K562 (cell line): ENCODE measurements around the gene USP16. TPM values are rescaled to one million over a fixed set of nuclear protein-coding genes. Genes with fewer than 3 reads are reported as not detected.

Source experiments
- CC2D1A ChIP-seq: fragments of 450-650 bp; IDR thresholded peaks from 2 replicates; pipeline ENCODE4 v1.6.1; 2017; ENCODE audit warnings: mild to moderate bottlenecking
- CHD2 ChIP-seq: IDR thresholded peaks from 2 replicates; pipeline ENCODE4 v1.6.1; 2011; ENCODE audit warnings: low read depth, low read length
- FOS ChIP-seq: IDR thresholded peaks from 3 replicates; pipeline ENCODE4 v1.6.1; 2011; ENCODE audit not compliant: insufficient read length; ENCODE audit errors: extremely low read depth
- HLTF ChIP-seq: fragments of 450-650 bp; IDR thresholded peaks from 2 replicates; pipeline ENCODE4 v1.6.1; 2016
- L3MBTL2 ChIP-seq: fragments of 450-650 bp; IDR thresholded peaks from 2 replicates; pipeline ENCODE4 v1.6.1; 2016; ENCODE audit warnings: mild to moderate bottlenecking, moderate library complexity
- MAFK ChIP-seq: IDR thresholded peaks from 2 replicates; pipeline ENCODE4 v1.6.1; 2011; ENCODE audit warnings: low read length, improper control_type of control experiment
- SIRT6 ChIP-seq: IDR thresholded peaks from one replicate; pipeline ENCODE4 v1.6.1; 2012; ENCODE audit warnings: low read depth, mild to moderate bottlenecking, control low read depth, inconsistent platforms, low read length, moderate library complexity
- TAF1 ChIP-seq: IDR thresholded peaks from 2 replicates; pipeline ENCODE4 v1.6.1; 2011; ENCODE audit warnings: mild to moderate bottlenecking, low read length, moderate library complexity; ENCODE audit not compliant: insufficient read depth, control insufficient read depth, severe bottlenecking; ENCODE audit errors: extremely low read depth
- TAF9B ChIP-seq: fragments of 450-650 bp; IDR thresholded peaks from 2 replicates; pipeline ENCODE4 v1.6.1; 2018; ENCODE audit warnings: mild to moderate bottlenecking; ENCODE audit not compliant: partially characterized antibody
- ZNF384 ChIP-seq: IDR thresholded peaks from 2 replicates; pipeline ENCODE4 v1.6.1; 2012; ENCODE audit warnings: low read depth, low read length, improper control_type of control experiment
- ZNF766 ChIP-seq: fragments of 200-800 bp; sonication (Bioruptor generic); conservative IDR thresholded peaks from 2 replicates; pipeline ENCODE4 v1.6.1; 2016; ENCODE audit warnings: missing genetic modification characterization, missing compliant biosample characterization
- ZNF778 ChIP-seq: fragments of 450-650 bp; formaldehyde crosslinking; IDR thresholded peaks from 2 replicates; pipeline ENCODE4 v1.4.0; 2020; ENCODE audit warnings: mild to moderate bottlenecking, moderate library complexity
- ZSCAN32 ChIP-seq: fragments of 450-650 bp; formaldehyde crosslinking; IDR thresholded peaks from 2 replicates; pipeline ENCODE4 v1.4.0; 2020; ENCODE audit warnings: mild to moderate bottlenecking, moderate library complexity
- polyA plus RNA-seq, 8 experiments: library from polyadenylated mRNA; depleted of rRNA in 4 of 8; stranded (reverse) in 5 of 8; unstranded in 3 of 8; fragments of >200 nt; fragmentation: Nextera tagmentation in 2 of 8; fragmentation: Illumina TruSeq in 1 of 8; extraction: Ambion mirVana in 2 of 8; extraction: Trizol in 1 of 8; gene quantifications; 2 replicates each; pipeline versions ENCODE4 v1.2.1 to v1.2.3, GENCODE V29; 2011 to 2014; ENCODE audit warnings: inconsistent platforms in 1 of 8, missing spikeins in 1 of 8
- total RNA-seq, 7 experiments: library from RNA; depleted of rRNA in 6 of 7; stranded (reverse); fragments of >200 nt in 6 of 7; fragmentation: Illumina TruSeq in 2 of 7; extraction: Trizol in 2 of 7; gene quantifications; 2 replicates each; pipeline versions ENCODE4 v1.2.1 to v1.2.3, GENCODE V29; 2011 to 2021; ENCODE audit warnings: low replicate concordance in 1 of 7
- TF ChIP-seq, protein P1 (sequence below): sonication (generic); formaldehyde crosslinking; IDR thresholded peaks from 2 replicates; pipeline ENCODE4 v1.8.0; 2022; ENCODE audit warnings: missing genetic modification reagents, mild to moderate bottlenecking, moderate library complexity, borderline replicate concordance
- TF ChIP-seq, protein P2 (sequence below): sonication (generic); formaldehyde crosslinking; IDR thresholded peaks from 2 replicates; pipeline ENCODE4 v1.8.0; 2022; ENCODE audit warnings: mild to moderate bottlenecking, missing genetic modification reagents
- TF ChIP-seq, protein P3 (sequence below), 2 experiments: IDR thresholded peaks in 1 of 2; conservative IDR thresholded peaks in 1 of 2; 2 replicates each; pipeline ENCODE4 v1.6.1; 2016; ENCODE audit warnings: low read depth in 2 of 2, mild to moderate bottlenecking in 1 of 2, missing compliant biosample characterization in 1 of 2, missing genetic modification characterization in 1 of 2, moderate library complexity in 1 of 2
- TF ChIP-seq, protein P4 (sequence below): fragments of 450-650 bp; formaldehyde crosslinking; IDR thresholded peaks from 2 replicates; pipeline ENCODE4 v1.4.0; 2020; ENCODE audit warnings: mild to moderate bottlenecking, moderate library complexity
- TF ChIP-seq, protein P5 (sequence below): fragments of 250-450 bp; sonication (Bioruptor Pico); IDR thresholded peaks from 2 replicates; pipeline ENCODE4 v1.5.0; 2021; ENCODE audit warnings: mild to moderate bottlenecking, borderline replicate concordance

USP16 gene
- total and polyA plus RNA-seq, 9 of the 15 experiments (the other 6 are each of a cell fraction or from before 2014, with no cell fraction given), result 38.4 to 90.9 (median 62.8) TPM

DNA sequence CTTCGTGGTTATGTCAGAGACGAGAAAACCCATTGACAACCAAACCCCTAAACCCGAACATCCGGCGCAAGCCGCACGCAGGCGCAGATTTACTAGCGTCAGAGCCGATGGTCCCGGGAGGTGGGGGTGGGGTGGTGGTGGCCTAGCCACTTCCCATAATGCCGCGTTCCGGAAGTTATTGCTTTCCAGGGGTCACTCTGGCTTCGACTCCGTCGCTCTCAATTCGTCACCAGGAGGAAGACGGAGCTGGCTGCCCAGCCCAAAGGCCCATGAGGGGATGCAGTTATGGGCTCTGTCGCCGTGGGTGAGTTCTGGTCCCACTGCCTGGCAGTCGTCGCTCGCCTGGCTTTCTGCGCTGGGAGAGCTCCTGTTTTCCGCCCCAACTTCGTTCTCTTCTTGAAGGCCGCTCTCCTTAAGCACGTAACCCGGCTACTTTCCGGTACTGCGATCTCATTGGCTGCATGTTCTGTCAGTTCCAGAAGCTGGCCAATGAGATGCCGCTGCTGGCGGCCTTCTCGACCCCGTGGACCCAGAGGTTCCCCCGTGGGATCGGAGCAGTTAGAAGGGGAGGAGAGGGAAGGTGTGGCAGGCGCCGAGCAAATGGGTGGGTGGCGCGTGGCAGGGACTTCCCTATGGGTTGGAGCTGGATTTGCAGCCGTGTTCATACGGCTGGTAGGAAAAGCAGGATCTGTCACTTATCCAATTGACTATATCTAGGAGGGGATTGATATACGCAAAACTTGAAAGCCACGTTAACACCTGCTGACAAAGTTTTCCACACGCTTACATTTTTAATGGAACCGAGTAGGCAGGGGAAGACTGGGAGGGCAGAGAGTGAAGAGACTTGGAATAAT, at the start of gene USP16 (continued):
- TF ChIP-seq FOS, result peak; percentile 97
- no peak for TF ChIP-seq ZNF766 (CRISPR knock-in tag)
- TF ChIP-seq ZNF384, result 0 out of 2 replicates have a peak, but pooled peaks have one; percentile 21
- TF ChIP-seq, protein P1, sequence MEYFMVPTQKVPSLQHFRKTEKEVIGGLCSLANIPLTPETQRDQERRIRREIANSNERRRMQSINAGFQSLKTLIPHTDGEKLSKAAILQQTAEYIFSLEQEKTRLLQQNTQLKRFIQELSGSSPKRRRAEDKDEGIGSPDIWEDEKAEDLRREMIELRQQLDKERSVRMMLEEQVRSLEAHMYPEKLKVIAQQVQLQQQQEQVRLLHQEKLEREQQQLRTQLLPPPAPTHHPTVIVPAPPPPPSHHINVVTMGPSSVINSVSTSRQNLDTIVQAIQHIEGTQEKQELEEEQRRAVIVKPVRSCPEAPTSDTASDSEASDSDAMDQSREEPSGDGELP (CRISPR knock-in tag), result peak; percentile 80; the same call in 1 of the 2 replicates
- TF ChIP-seq TAF9B, result peak; percentile 47
- TF ChIP-seq CC2D1A, result peak; percentile 78; the same call in 1 of the 2 replicates
- TF ChIP-seq, protein P2, sequence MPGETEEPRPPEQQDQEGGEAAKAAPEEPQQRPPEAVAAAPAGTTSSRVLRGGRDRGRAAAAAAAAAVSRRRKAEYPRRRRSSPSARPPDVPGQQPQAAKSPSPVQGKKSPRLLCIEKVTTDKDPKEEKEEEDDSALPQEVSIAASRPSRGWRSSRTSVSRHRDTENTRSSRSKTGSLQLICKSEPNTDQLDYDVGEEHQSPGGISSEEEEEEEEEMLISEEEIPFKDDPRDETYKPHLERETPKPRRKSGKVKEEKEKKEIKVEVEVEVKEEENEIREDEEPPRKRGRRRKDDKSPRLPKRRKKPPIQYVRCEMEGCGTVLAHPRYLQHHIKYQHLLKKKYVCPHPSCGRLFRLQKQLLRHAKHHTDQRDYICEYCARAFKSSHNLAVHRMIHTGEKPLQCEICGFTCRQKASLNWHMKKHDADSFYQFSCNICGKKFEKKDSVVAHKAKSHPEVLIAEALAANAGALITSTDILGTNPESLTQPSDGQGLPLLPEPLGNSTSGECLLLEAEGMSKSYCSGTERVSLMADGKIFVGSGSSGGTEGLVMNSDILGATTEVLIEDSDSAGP (CRISPR knock-in tag), result no peak
- TF ChIP-seq ZNF778 (CRISPR knock-in tag), result no peak
- 0 out of 2 replicates have a peak, but pooled peaks have one; percentile 11 for TF ChIP-seq HLTF
- no peak for TF ChIP-seq ZSCAN32 (CRISPR knock-in tag)
- peak; percentile 76 for TF ChIP-seq L3MBTL2
- peak; percentile 87 for TF ChIP-seq CHD2
- TF ChIP-seq, protein P3, sequence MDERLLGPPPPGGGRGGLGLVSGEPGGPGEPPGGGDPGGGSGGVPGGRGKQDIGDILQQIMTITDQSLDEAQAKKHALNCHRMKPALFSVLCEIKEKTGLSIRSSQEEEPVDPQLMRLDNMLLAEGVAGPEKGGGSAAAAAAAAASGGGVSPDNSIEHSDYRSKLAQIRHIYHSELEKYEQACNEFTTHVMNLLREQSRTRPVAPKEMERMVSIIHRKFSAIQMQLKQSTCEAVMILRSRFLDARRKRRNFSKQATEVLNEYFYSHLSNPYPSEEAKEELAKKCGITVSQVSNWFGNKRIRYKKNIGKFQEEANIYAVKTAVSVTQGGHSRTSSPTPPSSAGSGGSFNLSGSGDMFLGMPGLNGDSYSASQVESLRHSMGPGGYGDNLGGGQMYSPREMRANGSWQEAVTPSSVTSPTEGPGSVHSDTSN (CRISPR knock-in tag; IDR thresholded peaks at IDR 0.05; ENCODE audit: low read depth), result peak; percentile 79
- TF ChIP-seq, protein P3 (tag; conservative IDR thresholded peaks at IDR 0.05; ENCODE audit: low read depth), result peak; percentile 98
- TF ChIP-seq SIRT6, result no peak
- TF ChIP-seq MAFK, result peak; percentile 26
- TF ChIP-seq, protein P4, sequence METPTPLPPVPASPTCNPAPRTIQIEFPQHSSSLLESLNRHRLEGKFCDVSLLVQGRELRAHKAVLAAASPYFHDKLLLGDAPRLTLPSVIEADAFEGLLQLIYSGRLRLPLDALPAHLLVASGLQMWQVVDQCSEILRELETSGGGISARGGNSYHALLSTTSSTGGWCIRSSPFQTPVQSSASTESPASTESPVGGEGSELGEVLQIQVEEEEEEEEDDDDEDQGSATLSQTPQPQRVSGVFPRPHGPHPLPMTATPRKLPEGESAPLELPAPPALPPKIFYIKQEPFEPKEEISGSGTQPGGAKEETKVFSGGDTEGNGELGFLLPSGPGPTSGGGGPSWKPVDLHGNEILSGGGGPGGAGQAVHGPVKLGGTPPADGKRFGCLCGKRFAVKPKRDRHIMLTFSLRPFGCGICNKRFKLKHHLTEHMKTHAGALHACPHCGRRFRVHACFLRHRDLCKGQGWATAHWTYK (CRISPR knock-in tag), result no peak
- TF ChIP-seq TAF1, result peak; percentile 64
- TF ChIP-seq, protein P5, sequence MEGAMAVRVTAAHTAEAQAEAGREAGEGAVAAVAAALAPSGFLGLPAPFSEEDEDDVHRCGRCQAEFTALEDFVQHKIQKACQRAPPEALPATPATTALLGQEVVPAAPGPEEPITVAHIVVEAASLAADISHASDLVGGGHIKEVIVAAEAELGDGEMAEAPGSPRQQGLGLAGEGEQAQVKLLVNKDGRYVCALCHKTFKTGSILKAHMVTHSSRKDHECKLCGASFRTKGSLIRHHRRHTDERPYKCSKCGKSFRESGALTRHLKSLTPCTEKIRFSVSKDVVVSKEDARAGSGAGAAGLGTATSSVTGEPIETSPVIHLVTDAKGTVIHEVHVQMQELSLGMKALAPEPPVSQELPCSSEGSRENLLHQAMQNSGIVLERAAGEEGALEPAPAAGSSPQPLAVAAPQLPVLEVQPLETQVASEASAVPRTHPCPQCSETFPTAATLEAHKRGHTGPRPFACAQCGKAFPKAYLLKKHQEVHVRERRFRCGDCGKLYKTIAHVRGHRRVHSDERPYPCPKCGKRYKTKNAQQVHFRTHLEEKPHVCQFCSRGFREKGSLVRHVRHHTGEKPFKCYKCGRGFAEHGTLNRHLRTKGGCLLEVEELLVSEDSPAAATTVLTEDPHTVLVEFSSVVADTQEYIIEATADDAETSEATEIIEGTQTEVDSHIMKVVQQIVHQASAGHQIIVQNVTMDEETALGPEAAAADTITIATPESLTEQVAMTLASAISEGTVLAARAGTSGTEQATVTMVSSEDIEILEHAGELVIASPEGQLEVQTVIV (CRISPR knock-in tag), result no peak
